K562 treated with DMSO at 1 percent for 48 hours (cell line): ENCODE measurements around the gene CCDC200. TPM values are rescaled to one million over a fixed set of nuclear protein-coding genes. Genes with fewer than 3 reads are reported as not detected.

Experiments used
- total RNA-seq: library from RNA; unstranded; fragments of 300-600 nt; gene quantifications from 2 replicates; pipeline ENCODE4 v1.2.3, GENCODE V29; 2022; ENCODE audit warnings: low replicate concordance; ENCODE audit errors: extremely low read depth

The CCDC200 gene
- not detected in 2 replicates for total RNA-seq

DNA sequence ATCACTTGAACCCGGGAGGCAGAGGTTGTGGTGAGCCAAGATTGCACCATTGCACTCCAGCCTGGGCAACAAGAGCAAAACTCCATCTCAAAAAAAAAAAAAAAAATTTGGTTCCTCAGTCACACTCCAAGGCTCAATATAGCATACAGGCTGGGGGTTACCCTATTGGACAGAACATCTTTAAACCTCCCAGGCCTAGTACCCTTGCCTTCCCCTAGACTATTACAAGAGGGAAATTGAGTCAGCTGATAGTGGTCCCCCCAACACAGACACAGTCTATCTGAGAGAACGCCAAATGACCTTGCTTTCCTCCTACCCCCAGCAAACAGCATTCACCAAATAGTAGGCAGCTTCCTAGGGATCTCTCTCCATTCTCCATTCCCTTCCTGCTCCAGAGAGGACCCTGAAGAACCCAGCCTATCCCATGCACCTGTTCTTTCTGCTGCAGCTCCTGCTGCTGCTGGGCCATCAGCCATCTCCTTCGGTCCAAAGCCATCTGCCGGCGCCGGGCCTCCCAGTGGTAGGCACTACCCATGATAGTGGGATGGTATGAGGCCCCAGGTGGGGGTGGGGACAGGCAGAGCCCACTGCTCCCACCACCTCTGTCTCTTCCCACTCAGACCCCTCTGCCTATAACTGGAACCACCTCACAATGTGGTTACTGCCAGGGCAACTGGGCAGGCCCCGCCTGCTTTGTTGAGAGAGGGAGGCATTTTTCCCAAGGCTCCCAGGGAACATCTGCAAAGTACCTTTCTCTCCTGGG lies at the start of gene CCDC200:
Gene CCDC200 (minus strand): TSS at position 604 of the 763 bp plus-strand sequence. CDS start 69 bp downstream, at position 535.

DNA sequence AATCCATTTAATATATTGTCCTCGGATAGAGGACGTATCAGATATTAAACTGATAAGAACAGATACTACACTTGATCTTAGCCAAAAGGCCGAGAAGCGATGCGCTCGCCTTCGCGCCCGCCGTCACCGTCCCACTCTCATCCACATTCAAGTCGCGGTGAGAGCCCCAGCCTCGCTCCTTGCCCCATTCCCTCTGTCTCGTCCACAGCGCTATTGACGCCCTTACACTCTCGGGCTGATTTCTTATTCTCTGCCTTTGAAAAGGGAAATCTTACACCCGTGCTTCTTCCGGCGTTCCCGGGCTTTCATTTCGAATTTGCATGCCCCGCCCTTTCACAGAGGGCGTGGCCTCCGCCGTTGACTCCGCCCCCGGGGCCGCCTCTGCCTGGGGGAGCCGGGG lies 5.5 kb upstream of the CCDC200 start, which contains the start of gene RNU2-1:
Gene RNU2-1 (minus strand): TSS at position 101 of the 400 bp plus-strand sequence.

DNA sequence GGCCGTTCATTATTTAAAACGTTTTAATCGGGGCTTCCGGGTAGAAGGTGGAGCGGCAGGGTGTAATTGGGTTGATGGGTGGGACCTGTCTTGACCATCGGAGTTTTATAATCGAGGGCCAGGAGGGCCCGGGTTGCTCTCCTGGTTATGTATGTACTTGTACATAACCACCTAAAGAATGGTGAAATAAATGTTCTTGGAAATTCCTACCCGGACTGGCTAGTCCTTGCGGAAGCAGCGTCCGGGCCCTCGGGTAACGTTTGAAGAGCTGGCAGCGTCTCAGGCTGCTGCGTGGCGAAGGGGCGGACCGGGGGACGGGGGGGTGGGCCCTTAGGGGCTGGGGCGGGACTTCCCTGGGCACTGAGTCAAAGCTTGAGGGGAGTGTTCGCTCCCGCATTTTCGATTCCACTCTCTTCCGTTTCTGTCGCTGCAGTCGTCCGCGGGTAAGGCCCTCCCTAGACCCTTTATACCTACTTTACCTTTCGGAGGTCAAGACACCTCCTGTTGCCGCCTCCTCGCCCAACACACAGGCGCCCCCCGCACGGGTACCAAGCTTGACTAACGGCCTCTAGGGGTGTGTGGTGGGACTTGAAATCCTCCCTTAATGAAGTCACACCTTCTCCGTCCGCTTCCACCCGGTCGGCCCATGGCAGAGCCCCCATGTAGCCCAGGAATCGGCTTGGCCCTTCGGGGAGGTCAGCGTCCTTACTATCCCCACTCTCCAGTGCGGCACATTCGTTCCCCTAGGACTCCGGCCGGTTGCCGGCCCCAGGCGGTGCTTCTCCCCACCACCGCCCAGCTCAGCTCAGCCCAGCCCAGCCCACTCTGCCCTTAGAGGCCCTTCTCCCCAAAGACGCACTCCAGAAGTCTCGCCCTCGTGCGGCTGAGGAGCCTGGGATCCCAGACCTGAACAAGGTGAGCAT lies 16.7 kb downstream of the CCDC200 start, which contains the start of gene TMEM106A:
Gene TMEM106A (plus strand): TSS at position 396 of the 923 bp plus-strand sequence. CDS start 1,167 bp downstream, outside the sequence.

Other genes starting within 250 kb of the CCDC200 start
- gene PTGES3L, start 248.5 kb downstream of the CCDC200 start, total RNA-seq: not detected in 2 replicates
- gene RUNDC1, start 248.1 kb downstream of the CCDC200 start, total RNA-seq: not detected in 2 replicates
- 4,701 TPM in 1 of 2 replicates, not detected in the other for gene RPL27, start 230.2 kb downstream of the CCDC200 start, total RNA-seq
- not detected in 2 replicates for gene IFI35, start 221.8 kb downstream of the CCDC200 start, total RNA-seq
- gene VAT1, start 206.2 kb downstream of the CCDC200 start, total RNA-seq: 286 TPM in 1 of 2 replicates, not detected in the other
- gene RND2, start 203.4 kb downstream of the CCDC200 start, total RNA-seq: not detected in 2 replicates
- gene BRCA1, start 103.3 kb downstream of the CCDC200 start, total RNA-seq: not detected in 2 replicates
- gene NBR1, start 57.4 kb downstream of the CCDC200 start, total RNA-seq: not detected in 2 replicates
- not detected in 2 replicates for gene TMEM106A, start 16.7 kb downstream of the CCDC200 start, total RNA-seq
- not detected in 2 replicates for gene RNU2-1, start 5.4 kb upstream of the CCDC200 start, total RNA-seq
- not detected in 2 replicates for gene ARL4D, start 170.4 kb upstream of the CCDC200 start, total RNA-seq